ENCODE measurements around the gene CGNL1. TPM values are rescaled to one million over a fixed set of nuclear protein-coding genes. Genes with fewer than 3 reads are reported as not detected.

Gene CGNL1
- total RNA-seq, 1 donor from 2014 or later, result 0.11 TPM

GRCh38 chr15:57424628-57425405, 48.5 kb downstream of the CGNL1 start:
- DNase-seq (no peak), ATAC-seq (ENCODE audit: low read depth) (no peak)
- no peaks in the 10 kb centered on the region for H3K36me3 Mint-ChIP-seq (ENCODE audit: low read depth)
- intact Hi-C loops (cut with micrococcal nuclease), result no loop called here
- ChIA-PET CTCF (no interaction called here), POLR2A (no interaction called here)
- peaks cover 3% of the 10 kb centered on the region for H3K27me3 Mint-ChIP-seq
- H3K4me3 Mint-ChIP-seq, result no peak overlapping the region
- H3K4me1 Mint-ChIP-seq, result no peaks in the 10 kb centered on the region
- H3K27ac Mint-ChIP-seq, result no peak overlapping the region
- no peak for TF ChIP-seq CTCF (IDR thresholded peaks at IDR 0.05)
- H3K9me3 Mint-ChIP-seq, result no peaks in the 10 kb centered on the region

GRCh38 chr15:57425842-57426241, 49.5 kb downstream of the CGNL1 start:
- Mint-ChIP-seq H3K9me3 (no peaks in the 10 kb centered on the region), H3K36me3 (ENCODE audit: low read depth) (no peaks in the 10 kb centered on the region), H3K27me3 (peaks cover 7% of the 10 kb centered on the region), H3K4me3 (no peak overlapping the region), H3K27ac (no peak overlapping the region), H3K4me1 (no peaks in the 10 kb centered on the region)
- ATAC-seq (ENCODE audit: low read depth) (no peak), DNase-seq (no peak)
- no peak for TF ChIP-seq CTCF (IDR thresholded peaks at IDR 0.05)
- intact Hi-C loops (cut with micrococcal nuclease), result no loop called here
- CTCF ChIA-PET, result no interaction called here
- POLR2A ChIA-PET, result no interaction called here

- Mint-ChIP-seq H3K4me1 (no peaks in the 10 kb centered on the region), H3K36me3 (ENCODE audit: low read depth) (no peaks in the 10 kb centered on the region), H3K27ac (no peak overlapping the region), H3K4me3 (no peak overlapping the region), H3K27me3 (peaks cover 7% of the 10 kb centered on the region), H3K9me3 (no peaks in the 10 kb centered on the region)
- intact Hi-C loops (cut with micrococcal nuclease), result no loop called here
- TF ChIP-seq CTCF (IDR thresholded peaks at IDR 0.05), result no peak
- ChIA-PET CTCF (no interaction called here), POLR2A (no interaction called here)
- DNase-seq (no peak), ATAC-seq (ENCODE audit: low read depth) (no peak)
Measured at GRCh38 chr15:57427367-57427821, 51.1 kb downstream of the CGNL1 start.

GRCh38 chr15:57432141-57432741, 55.9 kb downstream of the CGNL1 start:
- intact Hi-C loops (cut with micrococcal nuclease), result no loop called here
- H3K27ac Mint-ChIP-seq, result no peak overlapping the region
- no peaks in the 10 kb centered on the region for H3K9me3 Mint-ChIP-seq
- ChIA-PET POLR2A (no interaction called here), CTCF (no interaction called here)
- no peaks in the 10 kb centered on the region for H3K36me3 Mint-ChIP-seq (ENCODE audit: low read depth)
- DNase-seq (no peak), ATAC-seq (ENCODE audit: low read depth) (no peak)
- no peak for TF ChIP-seq CTCF (IDR thresholded peaks at IDR 0.05)
- H3K27me3 Mint-ChIP-seq, result peaks cover 10% of the 10 kb centered on the region
- H3K4me3 Mint-ChIP-seq, result no peak overlapping the region
- no peaks in the 10 kb centered on the region for H3K4me1 Mint-ChIP-seq

GRCh38 chr15:57436166-57436565, 59.9 kb downstream of the CGNL1 start:
- Mint-ChIP-seq H3K9me3 (no peaks in the 10 kb centered on the region), H3K36me3 (ENCODE audit: low read depth) (no peaks in the 10 kb centered on the region), H3K4me3 (no peak overlapping the region), H3K27me3 (peaks cover 4% of the 10 kb centered on the region), H3K4me1 (peaks cover 6% of the 10 kb centered on the region), H3K27ac (no peak overlapping the region)
- no peak for TF ChIP-seq CTCF (IDR thresholded peaks at IDR 0.05)
- DNase-seq, result no peak
- no peak for ATAC-seq (ENCODE audit: low read depth)
- POLR2A ChIA-PET, result no interaction called here
- CTCF ChIA-PET, result no interaction called here
- intact Hi-C loops (cut with micrococcal nuclease), result no loop called here

All from activated B cell treated with CpG ODN at 0.5 μM for 24 hours (primary cell).